GM18951 (cell line): ENCODE measurements around the gene C2orf78.
"Not testable (repeated sequence)": the region's sequence is repeated elsewhere in the genome, so short reads cannot be mapped to it uniquely, and the experiment has no call there.

Experiments used
- POLR2A ChIP-seq: IDR thresholded peaks from 4 replicates; pipeline ENCODE4 v1.6.1; 2011; ENCODE audit warnings: mild to moderate bottlenecking; ENCODE audit not compliant: insufficient read length, insufficient read depth; ENCODE audit errors: extremely low read depth
- in situ Hi-C: fragments of 300-500 bp; cut with MboI; formaldehyde crosslinking; loops from one replicate; pipeline ENCODE4 v1.12.0; 2022; ENCODE audit warnings: low sequenced_read_pairs, mixed read lengths, inconsistent platforms; ENCODE audit not compliant: unreplicated experiment

Gene C2orf78

DNA sequence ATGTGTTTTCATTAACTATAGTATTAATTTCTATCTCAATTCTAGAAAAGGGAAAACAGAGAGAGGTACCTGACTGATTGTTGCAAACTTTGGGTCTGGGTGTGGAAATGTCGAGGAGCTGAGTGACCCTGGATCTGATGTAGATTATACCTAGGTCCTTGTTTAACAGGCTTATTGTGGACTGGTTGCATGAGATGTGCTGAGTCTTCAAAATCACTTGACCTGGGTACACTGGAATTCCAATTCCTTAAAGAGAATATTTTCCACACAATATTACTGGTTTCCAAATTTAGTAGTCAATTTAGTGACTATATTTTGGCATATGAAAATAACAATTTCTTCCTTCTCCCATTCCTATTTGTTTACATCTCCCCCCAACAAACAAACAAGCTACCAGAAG, 17.6 kb upstream of the C2orf78 start:
- TF ChIP-seq POLR2A = no peak
- in situ Hi-C loops = no loop called here

GRCh38 chr2:73766994-73767393, 17.0 kb upstream of the C2orf78 start:
- TF ChIP-seq POLR2A = no peak
- in situ Hi-C loops = no loop called here

GRCh38 chr2:73770725-73771124, 13.3 kb upstream of the C2orf78 start:
- in situ Hi-C loops = no loop called here
- TF ChIP-seq POLR2A = no peak

DNA sequence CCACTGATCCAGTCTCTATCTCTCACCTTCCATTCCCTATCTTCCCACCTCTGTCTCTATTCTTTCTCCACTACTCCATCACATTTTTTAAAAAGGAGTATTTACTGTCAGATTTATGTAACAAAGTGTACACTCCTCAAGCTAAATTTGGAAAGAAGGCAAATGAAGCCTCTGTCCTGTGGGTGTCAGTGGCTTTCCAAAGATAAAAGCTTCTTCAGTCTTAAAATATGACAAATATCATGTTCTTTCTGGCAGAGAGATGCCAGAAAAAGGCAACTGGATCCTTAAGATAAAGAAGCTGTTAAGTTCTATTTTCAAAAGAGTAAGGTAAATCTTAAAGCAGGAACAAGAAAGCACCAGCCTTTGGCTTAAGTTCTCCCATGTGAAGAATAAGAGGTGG, 11.2 kb upstream of the C2orf78 start:
- no peak for TF ChIP-seq POLR2A
- in situ Hi-C loops = no loop called here

DNA sequence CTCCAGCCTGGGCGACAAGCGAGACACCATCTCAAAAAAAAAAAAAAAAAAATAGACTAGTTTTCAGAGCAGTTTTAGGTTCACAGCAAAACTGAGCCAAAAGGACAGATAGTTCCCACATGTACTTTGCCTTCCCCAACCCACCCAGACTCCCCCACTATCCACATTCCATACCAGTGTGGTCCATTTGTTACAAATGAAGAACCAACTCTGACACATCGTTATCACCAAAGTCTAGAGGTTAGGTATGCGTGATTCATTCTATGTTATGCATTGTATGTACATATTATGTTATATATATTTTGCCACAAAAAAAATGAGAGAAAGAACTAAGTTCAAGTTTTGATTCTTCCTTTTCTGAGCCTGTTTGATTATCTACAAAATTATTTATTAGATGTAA, 7.6 kb upstream of the C2orf78 start:
- TF ChIP-seq POLR2A = no peak
- in situ Hi-C loops = no loop called here

GRCh38 chr2:73776869-73777519, 7.0 kb upstream of the C2orf78 start:
- in situ Hi-C loops = no loop called here
- TF ChIP-seq POLR2A = no peak

DNA sequence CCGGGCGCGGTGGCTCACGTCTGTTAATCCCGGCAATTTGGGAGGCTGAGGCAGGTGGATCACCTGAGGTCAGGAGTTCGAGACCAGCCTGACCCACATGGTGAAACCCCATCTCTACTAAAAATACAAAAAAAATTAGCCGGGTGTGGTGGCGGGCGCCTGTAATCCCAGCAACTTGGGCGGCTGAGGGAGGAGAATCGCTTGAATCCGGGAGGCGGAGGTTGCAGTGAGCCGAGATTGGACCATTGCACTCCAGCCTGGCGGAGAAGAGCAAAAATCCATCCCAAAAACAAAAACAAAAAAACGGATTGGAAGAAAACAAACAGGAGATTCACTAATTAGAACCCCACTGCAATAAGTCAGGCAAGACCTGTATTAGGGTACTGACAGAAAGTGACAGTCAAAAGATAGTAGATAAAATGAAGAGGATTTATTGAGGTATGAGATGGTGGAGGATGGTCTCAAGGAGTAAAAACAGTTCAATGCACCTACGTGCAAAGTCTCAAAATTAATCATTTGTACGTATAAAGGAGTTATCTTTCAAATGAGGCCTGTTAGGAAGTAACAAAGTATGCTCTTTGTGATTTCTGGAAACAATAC, 5.0 kb upstream of the C2orf78 start:
- in situ Hi-C loops = not testable (repeated sequence)

DNA sequence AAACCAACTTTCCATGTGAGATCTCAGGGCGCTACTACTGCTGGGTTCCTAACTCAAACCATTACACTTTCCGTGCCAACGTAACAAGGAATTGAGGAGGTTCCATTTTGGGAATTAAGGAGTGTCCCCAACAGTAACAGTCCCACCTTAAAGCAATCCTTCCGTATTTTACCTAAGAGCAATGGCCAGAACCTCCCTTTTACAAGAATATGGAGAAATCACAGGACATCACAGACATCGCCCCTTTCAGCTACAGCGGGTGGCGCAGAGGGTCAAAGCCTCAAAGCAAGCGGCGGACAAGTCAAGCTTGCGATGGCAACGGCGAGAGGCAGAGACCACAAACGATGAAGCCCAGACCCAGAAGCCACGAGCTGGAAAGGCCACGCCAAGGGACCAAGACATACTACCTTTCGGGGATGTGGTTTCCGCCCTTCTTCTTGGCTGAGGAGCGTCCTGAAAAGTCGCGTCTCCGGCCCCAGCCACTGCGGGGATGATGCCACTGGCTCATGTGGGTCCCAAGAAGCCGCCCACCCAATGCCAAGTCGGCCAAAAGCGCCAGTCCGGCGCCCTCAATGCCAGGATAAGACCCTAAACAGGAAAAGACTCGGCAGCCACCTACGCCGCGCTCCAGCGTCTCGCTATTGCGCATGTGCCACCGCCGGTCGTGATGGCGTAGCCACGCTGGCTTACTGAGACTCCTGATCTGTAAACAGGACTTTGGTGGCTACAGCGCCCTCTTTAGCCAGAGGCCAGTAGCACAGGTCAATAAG, 4.3 kb upstream of the C2orf78 start, which contains the start of gene DUSP11:
Gene DUSP11, minus strand, starts transcription at position 637 of the 770 bp plus-strand sequence. Its CDS starts 129 bp downstream, at position 508.
- in situ Hi-C loops = no loop called here
- TF ChIP-seq POLR2A = peak; percentile 90

GRCh38 chr2:73780237-73780582, 3.8 kb upstream of the C2orf78 start:
- no peak for TF ChIP-seq POLR2A
- in situ Hi-C loops = no loop called here

- in situ Hi-C loops = not testable (repeated sequence)
These were observed 581 bp upstream of the C2orf78 start for GRCh38 chr2:73783402-73783801.

- in situ Hi-C loops = no loop called here
- no peak for TF ChIP-seq POLR2A
These were observed 27.9 kb downstream of the C2orf78 start for GRCh38 chr2:73811878-73812277.

DNA sequence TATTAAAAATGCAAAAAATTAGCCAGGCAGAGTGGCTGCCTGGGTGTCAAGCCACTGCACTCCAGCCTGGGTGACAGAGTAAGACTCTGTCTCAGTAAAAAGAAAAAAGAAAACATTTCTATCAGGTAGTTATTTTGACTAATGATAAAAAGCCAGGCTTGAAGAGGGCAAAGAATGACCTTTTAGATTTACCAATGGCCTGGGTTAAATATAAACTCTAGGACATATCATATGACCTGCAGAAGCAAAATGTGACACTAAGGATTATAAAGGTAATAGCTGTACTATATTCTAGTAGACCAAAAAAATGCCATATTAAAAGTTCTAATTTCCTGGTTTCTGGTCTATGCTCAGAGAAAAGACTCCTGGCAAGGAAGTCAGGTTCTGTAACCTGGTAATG, 28.7 kb downstream of the C2orf78 start:
- TF ChIP-seq POLR2A = no peak
- in situ Hi-C loops = no loop called here

DNA sequence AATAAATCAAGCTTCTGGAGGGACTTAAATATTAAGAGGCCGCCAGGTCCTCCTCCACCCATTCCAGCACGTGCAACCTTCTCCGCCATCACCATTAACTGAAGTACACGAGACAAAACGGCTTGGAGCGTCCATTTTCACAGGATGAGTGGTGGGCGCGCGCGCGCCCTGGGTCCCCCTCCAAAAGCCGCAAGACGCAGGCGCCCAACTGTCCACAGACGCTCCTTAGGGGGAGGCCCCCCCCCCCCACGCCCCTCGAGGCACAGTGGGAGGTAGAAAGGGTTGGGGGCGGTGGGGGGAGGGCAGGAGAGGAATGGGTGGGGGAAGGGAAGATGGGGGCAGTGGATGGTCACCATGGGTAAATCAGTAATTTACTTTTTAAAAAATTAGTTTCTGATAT, 34.3 kb downstream of the C2orf78 start:
- no peak for TF ChIP-seq POLR2A
- in situ Hi-C loops = no loop called here

GRCh38 chr2:73821227-73821626, 37.2 kb downstream of the C2orf78 start:
- in situ Hi-C loops = no loop called here
- no peak for TF ChIP-seq POLR2A
